ENCODE results near the gene DOCK11.

- no peak for TF ChIP-seq CTCF (conservative IDR thresholded peaks at IDR 0.05; ENCODE audit: low read length)
- TF ChIP-seq EZH2phosphoT487 (IDR thresholded peaks at IDR 0.05; ENCODE audit: borderline replicate concordance): no peak
Measured at GRCh38 chrX:118510111-118510510, 14.5 kb downstream of the DOCK11 start.
